Measurements from ENCODE around the gene SLC22A12.

The SLC22A12 gene

GRCh38 chr11:64632237-64632636 lies 41.2 kb downstream of the SLC22A12 start:
- peaks cover 32% of the 10 kb centered on the region for H3K4me1 Mint-ChIP-seq
- no peaks in the 10 kb centered on the region for H3K9me3 Mint-ChIP-seq
- no peak for TF ChIP-seq CTCF (IDR thresholded peaks at IDR 0.05; ENCODE audit: unreplicated experiment in 3 of 3)
- H3K36me3 Mint-ChIP-seq (ENCODE audit: low read depth) = peaks cover 39% of the 10 kb centered on the region
- H3K27me3 Mint-ChIP-seq (ENCODE audit: low read depth) = peaks cover 38% of the 10 kb centered on the region
- no peak overlapping the region for H3K27ac Mint-ChIP-seq
- no peak overlapping the region for H3K4me3 Mint-ChIP-seq

- peaks cover 41% of the 10 kb centered on the region for H3K27me3 Mint-ChIP-seq (ENCODE audit: low read depth)
- H3K4me1 Mint-ChIP-seq = peaks cover 30% of the 10 kb centered on the region
- peaks cover 36% of the 10 kb centered on the region for H3K36me3 Mint-ChIP-seq (ENCODE audit: low read depth)
- no peaks in the 10 kb centered on the region for H3K9me3 Mint-ChIP-seq
- no peak overlapping the region for H3K27ac Mint-ChIP-seq
- H3K4me3 Mint-ChIP-seq = no peak overlapping the region
- no peak for TF ChIP-seq CTCF (IDR thresholded peaks at IDR 0.05; ENCODE audit: unreplicated experiment in 3 of 3)
Measured at GRCh38 chr11:64632654-64633053, 41.6 kb downstream of the SLC22A12 start.

GRCh38 chr11:64633555-64634159 lies 42.6 kb downstream of the SLC22A12 start:
- peaks cover 43% of the 10 kb centered on the region for H3K27me3 Mint-ChIP-seq (ENCODE audit: low read depth)
- H3K4me3 Mint-ChIP-seq = no peak overlapping the region
- no peaks in the 10 kb centered on the region for H3K9me3 Mint-ChIP-seq
- H3K36me3 Mint-ChIP-seq (ENCODE audit: low read depth) = peaks cover 36% of the 10 kb centered on the region
- H3K27ac Mint-ChIP-seq = peak overlapping the region in 2 of 3 experiments; percentile 15 to 26
- TF ChIP-seq CTCF (IDR thresholded peaks at IDR 0.05; ENCODE audit: unreplicated experiment in 3 of 3) = no peak
- peaks cover 31% of the 10 kb centered on the region for H3K4me1 Mint-ChIP-seq

- peaks cover 24% of the 10 kb centered on the region for H3K4me1 Mint-ChIP-seq
- TF ChIP-seq CTCF (IDR thresholded peaks at IDR 0.05; ENCODE audit: unreplicated experiment in 3 of 3) = no peak
- peak overlapping the region; percentile 26 to 50 (median 44) for H3K27ac Mint-ChIP-seq
- H3K4me3 Mint-ChIP-seq = peak overlapping the region in 2 of 3 experiments; percentile 77 to 80
- H3K9me3 Mint-ChIP-seq = no peaks in the 10 kb centered on the region
- peaks cover 22% of the 10 kb centered on the region for H3K27me3 Mint-ChIP-seq (ENCODE audit: low read depth)
- H3K36me3 Mint-ChIP-seq (ENCODE audit: low read depth) = peaks cover 15% of the 10 kb centered on the region
Measured at GRCh38 chr11:64637334-64638017, 46.5 kb downstream of the SLC22A12 start.

GRCh38 chr11:64638018-64638665 lies 47.1 kb downstream of the SLC22A12 start:
- Mint-ChIP-seq H3K4me3 (peak overlapping the region in 2 of 3 experiments; percentile 77 to 80), H3K27me3 (ENCODE audit: low read depth) (peaks cover 23% of the 10 kb centered on the region), H3K27ac (peak overlapping the region; percentile 26 to 50 (median 44)), H3K36me3 (ENCODE audit: low read depth) (peaks cover 14% of the 10 kb centered on the region), H3K4me1 (peaks cover 24% of the 10 kb centered on the region), H3K9me3 (no peaks in the 10 kb centered on the region)
- TF ChIP-seq CTCF (IDR thresholded peaks at IDR 0.05; ENCODE audit: unreplicated experiment in 3 of 3) = no peak
